Measurements from ENCODE around the gene NCBP3.
"Not testable (repeated sequence)": the region's sequence is repeated elsewhere in the genome, so short reads cannot be mapped to it uniquely, and the experiment has no call there.

DNA sequence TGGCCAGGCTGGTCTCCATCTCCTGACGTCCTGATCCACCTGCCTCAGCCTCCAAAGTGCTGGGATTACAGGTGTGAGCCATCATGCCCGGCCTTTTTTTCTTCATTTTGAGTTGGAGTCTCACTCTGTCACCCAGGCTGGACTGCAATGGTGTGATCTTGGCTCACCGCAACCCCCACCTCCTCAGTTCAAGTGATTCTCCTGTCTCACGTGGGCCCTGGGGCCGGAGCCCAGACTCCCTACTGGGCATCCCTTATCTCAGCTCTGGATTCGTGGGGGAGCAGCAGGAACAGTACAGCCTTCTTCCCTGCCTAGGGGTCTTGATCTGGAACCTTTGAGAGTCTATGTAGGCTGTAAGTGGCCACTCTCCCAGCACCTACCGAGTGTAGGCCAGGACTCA lies 52.8 kb downstream of the NCBP3 start:
- TF ChIP-seq EP300 (IDR thresholded peaks at IDR 0.05; ENCODE audit: borderline replicate concordance in 1 of 2, low read depth in 2 of 2, low read length in 2 of 2); POLR2AphosphoS5 (IDR thresholded peaks at IDR 0.05; ENCODE audit: low read depth, low read length); CHD1 (IDR thresholded peaks at IDR 0.05; ENCODE audit: low read depth, low read length); CHD2 (IDR thresholded peaks at IDR 0.05; ENCODE audit: low read length): not testable (repeated sequence)
- TF ChIP-seq, protein P1, sequence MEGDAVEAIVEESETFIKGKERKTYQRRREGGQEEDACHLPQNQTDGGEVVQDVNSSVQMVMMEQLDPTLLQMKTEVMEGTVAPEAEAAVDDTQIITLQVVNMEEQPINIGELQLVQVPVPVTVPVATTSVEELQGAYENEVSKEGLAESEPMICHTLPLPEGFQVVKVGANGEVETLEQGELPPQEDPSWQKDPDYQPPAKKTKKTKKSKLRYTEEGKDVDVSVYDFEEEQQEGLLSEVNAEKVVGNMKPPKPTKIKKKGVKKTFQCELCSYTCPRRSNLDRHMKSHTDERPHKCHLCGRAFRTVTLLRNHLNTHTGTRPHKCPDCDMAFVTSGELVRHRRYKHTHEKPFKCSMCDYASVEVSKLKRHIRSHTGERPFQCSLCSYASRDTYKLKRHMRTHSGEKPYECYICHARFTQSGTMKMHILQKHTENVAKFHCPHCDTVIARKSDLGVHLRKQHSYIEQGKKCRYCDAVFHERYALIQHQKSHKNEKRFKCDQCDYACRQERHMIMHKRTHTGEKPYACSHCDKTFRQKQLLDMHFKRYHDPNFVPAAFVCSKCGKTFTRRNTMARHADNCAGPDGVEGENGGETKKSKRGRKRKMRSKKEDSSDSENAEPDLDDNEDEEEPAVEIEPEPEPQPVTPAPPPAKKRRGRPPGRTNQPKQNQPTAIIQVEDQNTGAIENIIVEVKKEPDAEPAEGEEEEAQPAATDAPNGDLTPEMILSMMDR (IDR thresholded peaks at IDR 0.05; ENCODE audit: control extremely low read depth in 1 of 3, insufficient read depth in 1 of 3, low read depth in 1 of 3, low read length in 3 of 3), result not testable (repeated sequence)
